ENCODE measurements around the gene CDH10.

CDH10 gene

GRCh38 chr5:24595329-24595728, 49.4 kb downstream of the CDH10 start:
- no peak for DNase-seq

- DNase-seq, result no peak
These were observed 53.4 kb downstream of the CDH10 start for GRCh38 chr5:24591426-24591825.

- no peak for DNase-seq
These were observed 55.2 kb downstream of the CDH10 start for GRCh38 chr5:24589566-24589965.

- DNase-seq, result no peak
These were observed 59.0 kb downstream of the CDH10 start for GRCh38 chr5:24585751-24586150.

GRCh38 chr5:24571302-24571701, 73.5 kb downstream of the CDH10 start:
- DNase-seq, result no peak

- DNase-seq, result no peak
These were observed 77.8 kb downstream of the CDH10 start for GRCh38 chr5:24566933-24567332.

GRCh38 chr5:24555229-24555628, 89.5 kb downstream of the CDH10 start:
- no peak for DNase-seq

- DNase-seq, result no peak
These were observed 97.6 kb downstream of the CDH10 start for GRCh38 chr5:24547132-24547531.

- no peak for DNase-seq
These were observed 105.2 kb downstream of the CDH10 start for GRCh38 chr5:24539613-24540012.

- no peak for DNase-seq
These were observed 106.4 kb downstream of the CDH10 start for GRCh38 chr5:24538346-24538745.

- no peak for DNase-seq
These were observed 109.1 kb downstream of the CDH10 start for GRCh38 chr5:24535646-24536045.

- no peak for DNase-seq
These were observed 113.9 kb downstream of the CDH10 start for GRCh38 chr5:24530906-24531305.

GRCh38 chr5:24525414-24525813, 119.4 kb downstream of the CDH10 start:
- no peak for DNase-seq

GRCh38 chr5:24512423-24512822, 132.4 kb downstream of the CDH10 start:
- no peak for DNase-seq

- no peak for DNase-seq
These were observed 134.2 kb downstream of the CDH10 start for GRCh38 chr5:24510523-24510988.

- DNase-seq, result no peak
These were observed 134.8 kb downstream of the CDH10 start for GRCh38 chr5:24509943-24510342.

GRCh38 chr5:24505258-24505657, 139.5 kb downstream of the CDH10 start:
- DNase-seq, result no peak

- DNase-seq, result no peak
These were observed 147.1 kb downstream of the CDH10 start for GRCh38 chr5:24497591-24498157.

- no peak for DNase-seq
These were observed 147.6 kb downstream of the CDH10 start for GRCh38 chr5:24497145-24497544.

- DNase-seq, result no peak
These were observed 148.5 kb downstream of the CDH10 start for GRCh38 chr5:24496268-24496667.

- DNase-seq, result no peak
These were observed 152.5 kb downstream of the CDH10 start for GRCh38 chr5:24492229-24492628.

GRCh38 chr5:24491490-24491889, 153.3 kb downstream of the CDH10 start:
- DNase-seq, result no peak

GRCh38 chr5:24487368-24488229, 157.2 kb downstream of the CDH10 start:
- DNase-seq, result no peak

- no peak for DNase-seq
These were observed 163.8 kb downstream of the CDH10 start for GRCh38 chr5:24480952-24481351.

- no peak for DNase-seq
These were observed 166.8 kb downstream of the CDH10 start for GRCh38 chr5:24477958-24478357.
